Lower lobe of right lung (tissue), 2 donors: Measurements from ENCODE around the gene GMDS. TPM values are rescaled to one million over a fixed set of nuclear protein-coding genes. Genes with fewer than 3 reads are reported as not detected.

Source experiments
- ATAC-seq, 2 donors: fragments of 200-7000 bp; cut with Tn5 transposase; one replicate each; pipeline ENCODE4 v1.9.1; 2020 to 2022; ENCODE audit warnings: mild to moderate bottlenecking in 2 of 2, moderate library complexity in 2 of 2
- DNase-seq: peaks from one replicate; pipeline ENCODE4 v3.0.0-alpha.2; 2020
- H3K27ac ChIP-seq: fragments of 200-600 bp; one replicate; pipeline ENCODE4 v1.8.0; 2022
- H3K27me3 ChIP-seq: fragments of 200-600 bp; one replicate; pipeline ENCODE4 v1.8.0; 2022; ENCODE audit warnings: low read depth
- H3K36me3 ChIP-seq: fragments of 200-600 bp; one replicate; pipeline ENCODE4 v1.8.0; 2022; ENCODE audit warnings: mild to moderate bottlenecking
- H3K4me1 ChIP-seq: fragments of 200-600 bp; one replicate; pipeline ENCODE4 v1.8.0; 2022
- H3K4me3 ChIP-seq: fragments of 200-600 bp; one replicate; pipeline ENCODE4 v1.8.0; 2022; ENCODE audit warnings: mild to moderate bottlenecking
- H3K9me3 ChIP-seq: fragments of 200-600 bp; one replicate; pipeline ENCODE4 v1.8.0; 2022
- CTCF ChIP-seq: fragments of 200-600 bp; IDR thresholded peaks from one replicate; pipeline ENCODE4 v1.8.0; 2022; ENCODE audit warnings: antibody characterized with exemption, mild to moderate bottlenecking
- intact Hi-C: fragments of 100-400 bp; cut with DNase I; formaldehyde crosslinking; loops from one replicate; pipeline ENCODE4 v1.11.0; 2022
- total RNA-seq: library from RNA; stranded (reverse); fragmentation: NEBNext Ultra II Directional; extraction: Animal tissue kit (Norgen Biotek cat#: 25700); gene quantifications from one replicate; pipeline ENCODE4 v1.2.1, GENCODE V29; 2021
- donor health status: DM: no; HTN: yes; CAD: no; lungs with severe emphysema.

Gene GMDS
- total RNA-seq, 1 donor from 2014 or later = 12.7 TPM

- TF ChIP-seq CTCF = no peak
- no peak for DNase-seq
- no peaks in the 10 kb centered on the region for H3K4me1 ChIP-seq
- no peak overlapping the region for H3K4me3 ChIP-seq
- no peaks in the 10 kb centered on the region for H3K27me3 ChIP-seq
- H3K27ac ChIP-seq = no peak overlapping the region
- no peaks in the 10 kb centered on the region for H3K9me3 ChIP-seq
- no peaks in the 10 kb centered on the region for H3K36me3 ChIP-seq
- intact Hi-C loops = no loop called here
- ATAC-seq = no peak
These were observed 442.7 kb downstream of the GMDS start for GRCh38 chr6:1802491-1803395.

GRCh38 chr6:1801401-1801800 is 444.0 kb downstream of the GMDS start:
- DNase-seq (no peak), ATAC-seq (no peak)
- Histone ChIP-seq H3K4me3 (no peak overlapping the region), H3K27ac (no peak overlapping the region), H3K27me3 (no peaks in the 10 kb centered on the region), H3K4me1 (no peaks in the 10 kb centered on the region), H3K9me3 (no peaks in the 10 kb centered on the region), H3K36me3 (no peaks in the 10 kb centered on the region)
- intact Hi-C loops = no loop called here
- no peak for TF ChIP-seq CTCF

- no peaks in the 10 kb centered on the region for H3K4me1 ChIP-seq
- intact Hi-C loops = no loop called here
- no peak overlapping the region for H3K27ac ChIP-seq
- ATAC-seq = no peak
- TF ChIP-seq CTCF = no peak
- no peak overlapping the region for H3K4me3 ChIP-seq
- no peaks in the 10 kb centered on the region for H3K9me3 ChIP-seq
- no peak for DNase-seq
- H3K36me3 ChIP-seq = no peaks in the 10 kb centered on the region
- no peaks in the 10 kb centered on the region for H3K27me3 ChIP-seq
These were observed 444.6 kb downstream of the GMDS start for GRCh38 chr6:1800845-1801244.

- no peak for TF ChIP-seq CTCF
- no peak for ATAC-seq
- H3K9me3 ChIP-seq = no peaks in the 10 kb centered on the region
- no peaks in the 10 kb centered on the region for H3K27me3 ChIP-seq
- no peak overlapping the region for H3K27ac ChIP-seq
- no peaks in the 10 kb centered on the region for H3K4me1 ChIP-seq
- DNase-seq = no peak
- intact Hi-C loops = no loop called here
- H3K36me3 ChIP-seq = no peaks in the 10 kb centered on the region
- no peak overlapping the region for H3K4me3 ChIP-seq
These were observed 446.5 kb downstream of the GMDS start for GRCh38 chr6:1798965-1799325.

- Histone ChIP-seq H3K4me3 (no peak overlapping the region), H3K9me3 (no peaks in the 10 kb centered on the region), H3K36me3 (no peaks in the 10 kb centered on the region), H3K27me3 (no peaks in the 10 kb centered on the region), H3K27ac (no peak overlapping the region), H3K4me1 (no peaks in the 10 kb centered on the region)
- no peak for TF ChIP-seq CTCF
- no peak for ATAC-seq
- no peak for DNase-seq
- intact Hi-C loops = no loop called here
These were observed 447.0 kb downstream of the GMDS start for GRCh38 chr6:1798303-1798964.
